ENCODE measurements around the gene ANKRD49.
A peak's percentile ranks its signal among the peaks of the same experiment; 100 is the strongest.

Gene ANKRD49

DNA sequence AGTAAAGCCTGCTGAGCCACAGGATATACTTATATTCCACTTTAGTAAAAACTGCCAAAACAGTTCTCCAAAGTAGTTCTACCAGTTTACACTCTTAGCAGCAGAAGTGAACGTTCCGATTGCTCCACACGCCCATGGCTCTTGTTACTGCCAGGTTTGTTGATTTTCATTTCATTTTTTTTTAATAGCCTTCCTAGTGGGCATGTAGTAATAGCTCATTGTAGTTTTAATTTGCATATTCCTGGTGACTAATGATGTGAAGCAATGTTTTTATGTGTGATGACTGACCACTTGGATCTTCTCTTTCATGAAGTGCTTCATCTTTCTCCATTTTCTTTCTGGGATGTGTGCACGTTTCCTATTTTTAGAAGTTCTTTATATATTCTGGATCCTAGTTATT lies 13.7 kb downstream of the ANKRD49 start:
- no peak for DNase-seq

- DNase-seq: peak; percentile 25 to 61
Measured at GRCh38 chr11:94511932-94512781, 18.4 kb downstream of the ANKRD49 start, which contains the start of gene C11orf97. Gene C11orf97 (plus strand): TSS chr11:94512461. CDS start chr11:94512529, 68 bp downstream.

DNA sequence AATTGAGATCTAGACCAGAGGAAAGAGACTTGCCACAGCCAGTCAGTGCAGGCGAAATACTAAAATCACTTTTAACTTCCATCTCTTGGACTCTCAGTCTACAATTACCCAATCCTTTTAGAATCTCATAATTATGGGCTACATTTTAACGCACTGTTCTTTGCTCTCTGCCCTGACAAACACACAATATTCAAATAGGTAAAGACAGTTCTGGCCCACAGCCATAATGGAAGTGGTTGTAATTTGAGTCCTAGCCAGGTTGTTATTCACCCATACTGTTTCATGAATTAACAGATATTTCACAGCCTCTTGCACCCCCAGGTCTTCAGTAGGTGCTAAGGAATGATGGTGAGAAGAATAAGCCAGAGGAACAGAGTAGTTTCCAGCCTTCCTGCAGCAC lies 19.3 kb downstream of the ANKRD49 start:
- DNase-seq: no peak

- DNase-seq: no peak
Measured at GRCh38 chr11:94515398-94515797, 21.6 kb downstream of the ANKRD49 start.

DNA sequence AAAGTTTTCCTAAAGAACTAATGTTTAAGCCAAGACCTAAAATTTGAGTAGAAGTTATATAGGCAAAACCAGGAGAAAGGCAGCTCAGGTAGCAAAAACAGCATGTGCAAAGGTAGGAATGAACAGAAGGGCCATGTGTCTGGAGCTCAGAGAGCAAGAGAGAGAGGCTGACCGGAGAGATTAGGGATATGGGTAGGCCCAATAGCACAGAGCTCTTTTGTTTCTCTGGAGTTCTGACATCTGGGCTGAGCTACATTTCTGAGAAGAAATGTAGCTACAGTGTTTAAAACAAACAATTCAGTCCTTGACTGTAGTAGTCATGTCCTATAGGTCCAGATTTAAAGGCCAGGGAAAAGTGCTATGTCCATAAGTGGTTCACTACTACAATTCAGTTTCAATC lies 22.9 kb downstream of the ANKRD49 start:
- no peak for DNase-seq

DNA sequence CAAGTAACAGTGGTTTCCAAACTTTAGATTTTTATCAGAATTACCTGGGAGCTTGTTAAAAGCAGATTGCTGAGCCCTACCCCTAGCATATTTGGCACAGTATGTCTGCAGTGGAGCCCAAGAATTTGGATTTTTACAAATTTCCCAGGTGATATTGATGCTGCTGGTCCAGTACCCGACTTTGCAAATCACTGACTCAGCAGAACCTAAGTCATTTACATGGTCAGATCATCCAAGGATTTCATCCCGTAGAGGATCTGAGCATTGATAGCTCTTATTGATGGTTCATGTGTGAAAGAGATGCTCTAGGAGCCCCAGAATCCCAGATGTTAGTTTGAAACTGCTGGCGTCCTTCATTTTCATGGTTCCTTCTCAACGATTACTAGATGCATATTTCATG lies 24.5 kb downstream of the ANKRD49 start:
- DNase-seq: no peak

DNA sequence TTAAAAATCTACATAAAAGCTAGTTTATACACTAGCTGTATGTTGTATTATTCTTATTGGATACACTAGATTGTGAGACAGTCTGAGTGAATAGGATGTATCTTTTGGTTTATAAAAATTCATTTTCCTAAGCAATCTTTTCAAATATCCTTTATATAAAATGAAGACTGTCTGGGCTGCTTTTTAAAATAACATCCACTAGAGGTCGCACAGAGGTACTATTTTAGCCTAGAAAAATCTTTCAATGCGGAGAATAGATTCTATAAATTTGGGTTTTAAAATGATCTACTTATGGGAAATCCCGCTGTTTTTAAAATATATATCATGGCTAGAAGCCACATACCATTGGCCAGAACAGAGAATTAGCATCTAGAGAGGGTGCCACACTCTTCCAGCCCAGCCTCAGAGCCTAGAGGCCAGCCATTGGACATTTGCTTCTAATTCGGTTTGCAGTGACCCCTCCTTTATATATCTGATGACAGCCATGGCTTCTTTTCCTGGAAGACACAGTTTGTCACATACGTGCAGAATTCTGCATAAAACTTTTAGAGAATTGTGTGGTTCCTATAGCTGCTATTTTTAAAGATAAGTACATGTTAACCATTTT lies 25.8 kb downstream of the ANKRD49 start:
- DNase-seq: peak in 1 of 2 donors; percentile 52

DNA sequence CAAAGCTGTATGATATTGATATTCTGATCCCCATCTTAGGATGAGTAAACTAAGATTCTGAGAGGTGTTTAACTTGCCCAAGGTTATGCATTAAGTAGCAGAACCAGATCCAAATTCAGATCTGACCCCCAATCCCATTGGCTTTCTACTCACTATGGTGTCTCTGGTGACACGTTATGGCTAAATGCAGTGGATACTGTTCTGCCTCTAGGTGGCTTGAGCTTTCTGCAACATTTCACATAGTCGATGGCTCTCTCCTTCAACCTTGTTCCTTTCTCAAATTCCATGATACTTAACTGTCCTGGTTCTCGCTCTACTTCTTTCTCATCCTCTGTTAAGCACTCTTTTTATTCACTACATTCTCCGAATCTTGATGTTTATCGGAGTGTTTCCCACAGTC lies 27.9 kb downstream of the ANKRD49 start:
- no peak for DNase-seq

DNA sequence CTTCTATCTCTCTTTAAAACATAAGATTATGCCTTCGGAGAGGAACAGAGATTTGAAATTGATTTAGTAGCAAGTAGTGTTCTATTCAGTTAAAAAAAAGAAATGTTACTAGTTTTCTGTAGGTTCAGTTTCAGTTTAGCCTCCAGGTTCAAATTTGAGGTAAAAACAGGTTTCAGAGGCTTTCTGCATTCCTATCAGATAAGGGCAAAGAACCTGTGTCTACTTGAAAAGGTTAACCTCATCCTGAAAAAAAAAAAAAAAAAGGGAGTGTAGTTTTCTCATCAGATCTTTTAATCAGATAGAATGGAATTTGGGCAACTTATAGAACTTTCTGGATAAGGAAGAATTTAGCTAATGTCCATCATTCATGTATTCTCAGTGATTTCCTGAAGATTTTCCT lies 30.6 kb downstream of the ANKRD49 start:
- no peak for DNase-seq

DNA sequence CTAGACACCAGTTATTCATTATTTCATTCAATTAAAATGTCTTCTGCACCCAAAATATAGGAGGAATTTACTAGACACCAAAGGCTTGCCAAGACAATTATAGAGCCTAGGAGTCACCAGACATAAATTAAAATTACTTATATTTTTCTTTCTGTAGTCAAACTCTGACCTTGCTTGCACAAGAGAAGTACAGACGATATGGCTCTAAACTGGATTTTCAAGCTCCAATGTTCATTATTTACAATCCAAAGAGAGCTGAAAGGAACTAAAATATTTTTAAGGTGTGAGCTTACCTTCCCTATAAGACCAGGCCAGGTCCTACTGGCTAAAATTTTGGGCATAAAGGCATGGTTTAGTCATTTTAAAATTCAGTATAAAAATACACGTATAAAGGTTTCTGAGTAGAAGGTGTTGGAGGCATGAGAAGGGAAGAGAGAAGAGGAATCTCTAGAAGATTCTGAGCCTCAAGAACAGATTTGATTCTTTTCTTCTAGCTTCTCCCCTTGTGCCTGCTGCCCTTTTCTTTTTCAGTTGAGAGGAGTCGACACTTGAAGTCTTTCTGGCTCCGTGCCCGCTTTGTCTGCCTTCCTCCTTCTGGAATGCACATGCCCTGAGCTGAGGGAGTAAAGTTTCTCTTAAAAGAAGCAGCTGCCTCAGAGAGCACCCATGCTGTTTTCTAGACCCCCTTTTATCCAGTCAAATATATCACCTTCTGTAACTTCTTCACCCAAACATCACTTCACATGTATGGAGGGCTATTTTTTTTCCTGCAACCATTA lies 32.0 kb downstream of the ANKRD49 start:
- no peak for DNase-seq

GRCh38 chr11:94526645-94527438 lies 33.1 kb downstream of the ANKRD49 start:
- DNase-seq: no peak

DNA sequence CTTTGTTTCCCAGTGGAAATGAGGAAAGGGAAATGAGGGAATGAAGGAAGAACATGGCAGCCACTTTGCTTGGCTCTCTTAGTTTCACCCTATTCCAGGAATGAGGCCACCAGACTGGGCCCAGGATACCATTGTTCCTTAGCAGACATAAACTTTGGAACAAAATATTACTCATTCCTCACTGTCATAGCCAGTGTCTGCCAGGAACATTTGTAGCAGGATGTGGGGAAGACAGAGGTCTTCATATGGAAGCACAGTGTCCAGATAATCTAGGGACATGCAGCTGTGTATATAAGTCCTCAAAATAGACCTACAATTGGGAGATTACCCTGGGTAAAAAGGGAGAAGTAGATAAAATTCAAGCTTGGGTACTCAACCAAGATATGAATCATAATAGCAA lies 34.8 kb downstream of the ANKRD49 start:
- no peak for DNase-seq

GRCh38 chr11:94532211-94532610 lies 38.4 kb downstream of the ANKRD49 start:
- DNase-seq: no peak

GRCh38 chr11:94533206-94533605 lies 39.4 kb downstream of the ANKRD49 start:
- DNase-seq: no peak

- no peak for DNase-seq
Measured at GRCh38 chr11:94533696-94534630, 40.2 kb downstream of the ANKRD49 start.

DNA sequence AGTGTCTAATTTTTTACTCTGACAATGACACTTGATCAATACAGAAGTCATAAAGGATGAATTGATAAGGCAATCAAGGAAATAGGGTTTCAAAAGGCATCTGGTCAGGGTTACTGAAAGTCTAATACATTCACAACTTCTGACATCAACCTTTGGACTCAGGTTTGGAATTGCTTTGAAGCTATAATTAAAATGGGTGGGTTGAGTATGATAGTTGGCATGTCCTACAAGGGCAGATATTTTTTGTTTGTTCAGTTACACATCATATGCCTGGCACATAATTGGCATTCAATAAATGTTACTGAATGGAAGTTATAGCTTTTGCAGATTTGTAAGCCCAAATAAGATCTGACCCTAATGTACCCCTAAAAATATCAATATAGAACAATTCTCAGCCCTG lies 42.6 kb downstream of the ANKRD49 start:
- no peak for DNase-seq

DNA sequence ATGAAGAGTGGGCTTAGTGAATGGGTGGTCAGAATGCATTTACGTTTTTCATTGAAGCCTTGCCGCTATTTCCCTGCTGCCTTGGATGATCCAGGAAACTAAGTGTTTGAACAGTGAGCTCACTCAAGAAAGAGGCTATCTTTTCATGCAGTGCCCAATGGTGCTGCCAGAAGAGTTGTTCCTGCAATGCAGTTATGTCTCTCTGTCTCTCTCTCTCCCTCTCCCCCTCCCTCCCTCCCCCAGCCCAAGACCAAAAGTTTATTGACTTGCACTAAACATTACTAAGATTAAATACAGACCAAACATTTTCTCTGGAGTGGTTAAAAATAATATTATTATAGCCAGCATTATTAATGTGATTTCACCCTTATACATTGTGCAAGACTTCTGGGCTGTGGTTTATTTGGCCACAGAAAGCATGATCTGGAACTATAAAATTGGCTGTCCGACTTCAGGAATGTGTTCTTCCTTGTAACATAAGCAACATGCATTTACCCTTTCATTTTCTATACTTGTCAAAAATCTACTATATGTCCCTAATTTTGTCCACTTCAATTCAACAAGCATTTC lies 43.3 kb downstream of the ANKRD49 start:
- no peak for DNase-seq

DNA sequence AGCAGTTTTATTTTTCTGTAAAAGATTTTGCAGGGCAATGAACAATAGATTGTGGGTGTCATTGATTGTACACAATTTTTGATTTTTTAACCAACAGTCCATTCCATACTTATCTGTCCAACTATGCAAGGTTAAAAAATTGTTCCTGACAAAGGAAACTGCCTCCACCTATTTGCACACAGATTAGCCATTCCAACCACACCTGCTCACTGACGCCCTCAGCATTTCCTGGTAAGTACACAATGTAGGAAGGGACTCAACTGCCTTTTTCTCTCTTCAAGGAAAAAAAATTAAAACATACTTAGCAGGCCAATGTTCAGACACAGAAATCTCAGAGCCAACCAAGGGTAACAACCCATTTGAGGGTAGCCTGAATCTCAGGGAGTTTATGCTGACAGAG lies 45.6 kb downstream of the ANKRD49 start:
- no peak for DNase-seq

- peak; percentile 62 to 78 for DNase-seq
Measured at GRCh38 chr11:94543695-94544645, 50.2 kb downstream of the ANKRD49 start, which contains the start of gene FUT4. Gene FUT4 (plus strand): TSS chr11:94543921. CDS start chr11:94544134, 213 bp downstream.
